Measurements from ENCODE around the gene MEF2D.

DNA sequence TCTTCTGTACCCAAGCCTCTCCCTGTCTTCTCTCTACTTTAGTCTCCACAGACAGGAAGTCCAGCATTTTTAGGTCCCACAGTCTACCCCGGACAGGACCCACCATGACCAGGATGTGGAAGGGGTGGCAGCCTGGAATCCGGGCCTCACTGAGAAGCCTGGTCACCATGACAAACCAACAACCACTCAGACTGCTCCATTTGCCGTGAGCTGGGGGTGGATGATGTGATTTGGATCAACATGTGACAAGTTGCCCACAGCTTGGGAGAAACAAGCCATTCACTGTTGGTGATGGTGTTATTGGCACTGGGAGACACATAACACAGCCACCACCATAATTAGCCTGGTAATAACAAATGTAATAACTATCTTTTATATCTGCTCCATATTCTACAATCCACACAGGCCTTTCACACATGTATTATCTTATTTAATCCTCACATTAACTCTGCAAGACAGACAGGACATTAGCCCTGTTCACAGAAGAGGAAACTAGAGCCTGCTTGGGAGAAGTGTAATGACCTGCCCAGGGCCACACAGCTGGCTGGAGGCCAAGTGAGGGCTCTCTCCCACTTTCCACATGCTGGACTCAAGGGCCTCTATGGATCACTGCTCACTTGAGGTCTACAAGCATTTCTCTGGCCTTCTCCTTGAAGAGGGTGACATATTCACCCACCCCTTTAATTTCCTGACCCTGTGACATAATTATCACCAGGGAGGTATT is 22.9 kb downstream of the MEF2D start:
- peak; percentile 15; the same call in 1 of the 2 replicates for TF ChIP-seq POLR2AphosphoS5 (IDR thresholded peaks at IDR 0.05; ENCODE audit: low read depth)
- TF ChIP-seq, protein P1, sequence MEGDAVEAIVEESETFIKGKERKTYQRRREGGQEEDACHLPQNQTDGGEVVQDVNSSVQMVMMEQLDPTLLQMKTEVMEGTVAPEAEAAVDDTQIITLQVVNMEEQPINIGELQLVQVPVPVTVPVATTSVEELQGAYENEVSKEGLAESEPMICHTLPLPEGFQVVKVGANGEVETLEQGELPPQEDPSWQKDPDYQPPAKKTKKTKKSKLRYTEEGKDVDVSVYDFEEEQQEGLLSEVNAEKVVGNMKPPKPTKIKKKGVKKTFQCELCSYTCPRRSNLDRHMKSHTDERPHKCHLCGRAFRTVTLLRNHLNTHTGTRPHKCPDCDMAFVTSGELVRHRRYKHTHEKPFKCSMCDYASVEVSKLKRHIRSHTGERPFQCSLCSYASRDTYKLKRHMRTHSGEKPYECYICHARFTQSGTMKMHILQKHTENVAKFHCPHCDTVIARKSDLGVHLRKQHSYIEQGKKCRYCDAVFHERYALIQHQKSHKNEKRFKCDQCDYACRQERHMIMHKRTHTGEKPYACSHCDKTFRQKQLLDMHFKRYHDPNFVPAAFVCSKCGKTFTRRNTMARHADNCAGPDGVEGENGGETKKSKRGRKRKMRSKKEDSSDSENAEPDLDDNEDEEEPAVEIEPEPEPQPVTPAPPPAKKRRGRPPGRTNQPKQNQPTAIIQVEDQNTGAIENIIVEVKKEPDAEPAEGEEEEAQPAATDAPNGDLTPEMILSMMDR (IDR thresholded peaks at IDR 0.05; ENCODE audit: insufficient read depth, low read length): no peak

Data from HL-60 (cell line).